Measurements from ENCODE around the gene UQCR10. TPM values are rescaled to one million over a fixed set of nuclear protein-coding genes. Genes with fewer than 3 reads are reported as not detected.

The UQCR10 gene
- total and polyA plus RNA-seq, 9 of the 15 experiments (the other 6 are each of a cell fraction or from before 2014, with no cell fraction given) = 128 to 903 (median 163) TPM

DNA sequence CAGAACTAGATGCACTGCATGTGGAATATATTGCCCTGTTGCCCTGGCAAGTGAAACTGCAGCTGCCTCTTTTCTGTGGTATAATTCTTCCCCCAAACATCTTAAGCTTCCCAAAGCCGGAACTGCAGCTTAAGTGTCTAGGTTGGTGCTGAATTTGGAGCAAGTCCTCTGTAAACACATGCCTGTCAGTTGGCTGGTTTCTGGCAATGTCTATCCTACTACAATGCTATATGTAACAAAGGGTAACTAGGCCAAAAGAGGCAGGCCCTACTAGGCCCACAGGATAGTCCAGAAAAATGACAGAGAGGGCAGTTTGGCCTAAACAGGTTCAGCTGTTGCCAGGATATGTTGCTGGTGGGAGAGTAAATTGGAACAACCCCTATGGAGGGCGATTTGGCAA, 43.0 kb downstream of the UQCR10 start:
- in situ Hi-C loops (cut with MboI) (loop anchor here (10.0 kb wide), 1 partner anchor 195 kb away; no protein-coding TSS in a partner anchor), intact Hi-C loops (cut with micrococcal nuclease) (no loop called here)
- Histone ChIP-seq H3K4me2 (ENCODE audit: insufficient read depth, low read length) (no peak overlapping the region), H3K27ac (ENCODE audit: extremely low read depth, low read depth, low read length) (no peak overlapping the region), H4K20me1 (replicated peaks; ENCODE audit: control insufficient read depth, insufficient read depth, low read length) (no peaks in the 10 kb centered on the region; the same call in 1 of the 2 replicates), H3K4me1 (replicated peaks in 1 of 2; ENCODE audit: control insufficient read depth in 2 of 2, insufficient read depth in 2 of 2, low read length in 2 of 2) (no peaks in the 10 kb centered on the region), H3K27me3 (ENCODE audit: control insufficient read depth in 2 of 2, insufficient read depth in 2 of 2, low read length in 2 of 2) (no peaks in the 10 kb centered on the region), H3K79me2 (ENCODE audit: control insufficient read depth, insufficient read depth, low read length) (no peaks in the 10 kb centered on the region), H3K9me1 (ENCODE audit: control insufficient read depth, insufficient read depth, low read length) (peaks cover 4% of the 10 kb centered on the region), H3K4me3 (no peak overlapping the region), H3K9me3 (replicated peaks; ENCODE audit: control insufficient read depth, insufficient read depth, low read depth, low read length) (no peaks in the 10 kb centered on the region), H3K36me3 (ENCODE audit: control insufficient read depth, insufficient read depth, low read length) (peaks cover 84% of the 10 kb centered on the region; the same call in 2 of the 3 replicates), H3K9ac (ENCODE audit: insufficient read depth in 1 of 2, low read depth in 2 of 2, low read length in 2 of 2) (no peak overlapping the region), H2AFZ (ENCODE audit: low read depth, low read length) (no peak overlapping the region)
- TF ChIP-seq ZNF436 (CRISPR knock-in tag; IDR thresholded peaks at IDR 0.05) (no peak), KLF10 (CRISPR knock-in tag; IDR thresholded peaks at IDR 0.05) (no peak), MEIS2 (IDR thresholded peaks at IDR 0.05; ENCODE audit: partially characterized antibody) (no peak), ZNF174 (CRISPR knock-in tag; IDR thresholded peaks at IDR 0.05) (no peak), CREM (IDR thresholded peaks at IDR 0.05; ENCODE audit: low read depth) (no peak), ZNF766 (CRISPR knock-in tag; conservative IDR thresholded peaks at IDR 0.05) (no peak), NCOA6 (IDR thresholded peaks at IDR 0.05) (no peak)
- TF ChIP-seq, protein P1, sequence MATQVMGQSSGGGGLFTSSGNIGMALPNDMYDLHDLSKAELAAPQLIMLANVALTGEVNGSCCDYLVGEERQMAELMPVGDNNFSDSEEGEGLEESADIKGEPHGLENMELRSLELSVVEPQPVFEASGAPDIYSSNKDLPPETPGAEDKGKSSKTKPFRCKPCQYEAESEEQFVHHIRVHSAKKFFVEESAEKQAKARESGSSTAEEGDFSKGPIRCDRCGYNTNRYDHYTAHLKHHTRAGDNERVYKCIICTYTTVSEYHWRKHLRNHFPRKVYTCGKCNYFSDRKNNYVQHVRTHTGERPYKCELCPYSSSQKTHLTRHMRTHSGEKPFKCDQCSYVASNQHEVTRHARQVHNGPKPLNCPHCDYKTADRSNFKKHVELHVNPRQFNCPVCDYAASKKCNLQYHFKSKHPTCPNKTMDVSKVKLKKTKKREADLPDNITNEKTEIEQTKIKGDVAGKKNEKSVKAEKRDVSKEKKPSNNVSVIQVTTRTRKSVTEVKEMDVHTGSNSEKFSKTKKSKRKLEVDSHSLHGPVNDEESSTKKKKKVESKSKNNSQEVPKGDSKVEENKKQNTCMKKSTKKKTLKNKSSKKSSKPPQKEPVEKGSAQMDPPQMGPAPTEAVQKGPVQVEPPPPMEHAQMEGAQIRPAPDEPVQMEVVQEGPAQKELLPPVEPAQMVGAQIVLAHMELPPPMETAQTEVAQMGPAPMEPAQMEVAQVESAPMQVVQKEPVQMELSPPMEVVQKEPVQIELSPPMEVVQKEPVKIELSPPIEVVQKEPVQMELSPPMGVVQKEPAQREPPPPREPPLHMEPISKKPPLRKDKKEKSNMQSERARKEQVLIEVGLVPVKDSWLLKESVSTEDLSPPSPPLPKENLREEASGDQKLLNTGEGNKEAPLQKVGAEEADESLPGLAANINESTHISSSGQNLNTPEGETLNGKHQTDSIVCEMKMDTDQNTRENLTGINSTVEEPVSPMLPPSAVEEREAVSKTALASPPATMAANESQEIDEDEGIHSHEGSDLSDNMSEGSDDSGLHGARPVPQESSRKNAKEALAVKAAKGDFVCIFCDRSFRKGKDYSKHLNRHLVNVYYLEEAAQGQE (IDR thresholded peaks at IDR 0.05; ENCODE audit: borderline replicate concordance) = no peak
- TF ChIP-seq, protein P1 (CRISPR knock-in tag; IDR thresholded peaks at IDR 0.05; ENCODE audit: low read depth) = no peak
- TF ChIP-seq, protein P2, sequence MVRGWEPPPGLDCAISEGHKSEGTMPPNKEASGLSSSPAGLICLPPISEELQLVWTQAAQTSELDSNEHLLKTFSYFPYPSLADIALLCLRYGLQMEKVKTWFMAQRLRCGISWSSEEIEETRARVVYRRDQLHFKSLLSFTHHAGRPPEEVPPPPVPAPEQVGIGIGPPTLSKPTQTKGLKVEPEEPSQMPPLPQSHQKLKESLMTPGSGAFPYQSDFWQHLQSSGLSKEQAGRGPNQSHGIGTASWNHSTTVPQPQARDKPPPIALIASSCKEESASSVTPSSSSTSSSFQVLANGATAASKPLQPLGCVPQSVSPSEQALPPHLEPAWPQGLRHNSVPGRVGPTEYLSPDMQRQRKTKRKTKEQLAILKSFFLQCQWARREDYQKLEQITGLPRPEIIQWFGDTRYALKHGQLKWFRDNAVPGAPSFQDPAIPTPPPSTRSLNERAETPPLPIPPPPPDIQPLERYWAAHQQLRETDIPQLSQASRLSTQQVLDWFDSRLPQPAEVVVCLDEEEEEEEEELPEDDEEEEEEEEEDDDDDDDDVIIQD (CRISPR knock-in tag; IDR thresholded peaks at IDR 0.05) = no peak
- DNase-seq (ENCODE audit: extremely low read depth in 1 of 4, low spot score in 3 of 4) (no peak), FAIRE-seq (no peak), ATAC-seq (no peak)
- ChIA-PET CTCF (ENCODE audit: low intra/inter-chr PET ratio) (no interaction called here), POLR2A (interaction anchor here (0.6 kb wide), 1 partner anchor 10 kb away, joined by 3 read pairs; no protein-coding TSS in a partner anchor)
- no TSS peak for BruUV-seq (replicated peaks)
- 75% methylated on average over 2 of the region's 2 CpGs for WGBS (ENCODE audit: insufficient coverage, low coverage, missing lambda C conversion rate)
